Neuronal stem cell (in vitro differentiated cells): ENCODE measurements around the gene SMS.

ENCODE experiments used
- DNase-seq: peaks from one replicate; pipeline ENCODE4 v3.0.0-alpha.2; 2013; ENCODE audit warnings: low spot score
- H2AFZ ChIP-seq: one replicate; pipeline ENCODE4 v1.6.1; 2013; ENCODE audit warnings: mild to moderate bottlenecking, low read length, inconsistent platforms
- H2AK5ac ChIP-seq: 2 replicates; pipeline ENCODE4 v1.6.1; 2013; ENCODE audit warnings: low read depth, mild to moderate bottlenecking, inconsistent platforms, low read length, moderate library complexity, mixed read lengths
- H2BK120ac ChIP-seq: 2 replicates; pipeline ENCODE4 v1.6.1; 2013; ENCODE audit warnings: low read depth, mild to moderate bottlenecking, inconsistent platforms, low read length, moderate library complexity, mixed read lengths
- H2BK12ac ChIP-seq: one replicate; pipeline ENCODE4 v1.6.1; 2013; ENCODE audit warnings: low read length, inconsistent platforms
- H2BK15ac ChIP-seq: 2 replicates; pipeline ENCODE4 v1.6.1; 2013; ENCODE audit warnings: mild to moderate bottlenecking, low read length, inconsistent platforms, mixed read lengths
- H2BK5ac ChIP-seq: one replicate; pipeline ENCODE4 v1.6.1; 2013; ENCODE audit warnings: inconsistent platforms, mild to moderate bottlenecking, low read length, moderate library complexity
- H3K14ac ChIP-seq: one replicate; pipeline ENCODE4 v1.6.1; 2013; ENCODE audit warnings: low read length, inconsistent platforms
- H3K18ac ChIP-seq: 2 replicates; pipeline ENCODE4 v1.6.1; 2013; ENCODE audit warnings: low read length, inconsistent platforms
- H3K23ac ChIP-seq: 2 replicates; pipeline ENCODE4 v1.6.1; 2013; ENCODE audit warnings: low read depth, mild to moderate bottlenecking, mixed read lengths, low read length, inconsistent platforms; ENCODE audit not compliant: poor library complexity
- H3K27ac ChIP-seq: replicated peaks from 3 replicates; pipeline ENCODE4 v1.5.1; 2013; ENCODE audit warnings: low read length, inconsistent platforms
- H3K27me3 ChIP-seq, 3 experiments: 2 replicates each; pipeline ENCODE4 v1.6.1; 2013; ENCODE audit warnings: low read length in 3 of 3, mild to moderate bottlenecking in 2 of 3, inconsistent platforms in 1 of 3, low read depth in 1 of 3, mixed read lengths in 1 of 3, moderate library complexity in 1 of 3; ENCODE audit not compliant: control insufficient read depth in 3 of 3, insufficient read depth in 3 of 3
- H3K36me3 ChIP-seq, 2 donors: replicated peaks in 1 of 2; 2 replicates each; pipeline ENCODE4 v1.6.1; 2013; ENCODE audit warnings: low read length in 2 of 2; ENCODE audit not compliant: control insufficient read depth in 2 of 2, insufficient read depth in 2 of 2
- H3K4ac ChIP-seq: 2 replicates; pipeline ENCODE4 v1.6.1; 2013; ENCODE audit warnings: inconsistent platforms, mild to moderate bottlenecking, low read length, moderate library complexity
- H3K4me1 ChIP-seq, 2 donors: 1 replicate in 1 of 2; 2 replicates in 1 of 2; pipeline ENCODE4 v1.6.1; 2013; ENCODE audit warnings: low read length in 2 of 2, low read depth in 1 of 2; ENCODE audit not compliant: control insufficient read depth in 2 of 2, insufficient read depth in 1 of 2
- H3K4me2 ChIP-seq: one replicate; pipeline ENCODE4 v1.6.1; 2013; ENCODE audit warnings: mild to moderate bottlenecking, low read length, inconsistent platforms; ENCODE audit not compliant: insufficient read depth, poor library complexity, severe bottlenecking
- H3K4me3 ChIP-seq, 2 donors: 2 replicates each; pipeline ENCODE4 v1.5.1; 2013; ENCODE audit warnings: low read length in 2 of 2, mild to moderate bottlenecking in 2 of 2, inconsistent platforms in 1 of 2, moderate library complexity in 1 of 2
- H3K79me1 ChIP-seq: one replicate; pipeline ENCODE4 v1.6.1; 2013; ENCODE audit warnings: low read depth, mild to moderate bottlenecking, inconsistent platforms, low read length, moderate library complexity
- H3K9ac ChIP-seq: one replicate; pipeline ENCODE4 v1.6.1; 2013; ENCODE audit warnings: mild to moderate bottlenecking, low read depth, low read length, inconsistent platforms; ENCODE audit not compliant: poor library complexity
- H3K9me3 ChIP-seq, 2 donors: replicated peaks in 1 of 2; 2 replicates each; pipeline versions ENCODE3 to v1.6.1; 2013; ENCODE audit warnings: low read length in 2 of 2, mild to moderate bottlenecking in 2 of 2, inconsistent platforms in 1 of 2, low read depth in 1 of 2, mixed read lengths in 1 of 2, moderate library complexity in 1 of 2; ENCODE audit not compliant: control insufficient read depth in 2 of 2, insufficient read depth in 1 of 2
- H4K8ac ChIP-seq: one replicate; pipeline ENCODE4 v1.6.1; 2013; ENCODE audit warnings: low read depth, mild to moderate bottlenecking, inconsistent platforms, low read length, moderate library complexity
- H4K91ac ChIP-seq: one replicate; pipeline ENCODE4 v1.6.1; 2013; ENCODE audit warnings: low read length, low read depth, mild to moderate bottlenecking, inconsistent platforms; ENCODE audit not compliant: poor library complexity
- WGBS, 2 donors: extraction: QIAGEN DNeasy Blood & Tissue Kit; methylation state at CpG; one replicate each; pipeline ENCODE4 v1.1.7; 2013; ENCODE audit warnings: missing lambda C conversion rate in 2 of 2, mixed read lengths in 1 of 2; ENCODE audit not compliant: insufficient read length in 2 of 2, insufficient replicate concordance in 1 of 2; ENCODE audit errors: extremely low coverage in 2 of 2; 5-methylcytosine and 5-hydroxymethylcytosine counted together

SMS gene

DNA sequence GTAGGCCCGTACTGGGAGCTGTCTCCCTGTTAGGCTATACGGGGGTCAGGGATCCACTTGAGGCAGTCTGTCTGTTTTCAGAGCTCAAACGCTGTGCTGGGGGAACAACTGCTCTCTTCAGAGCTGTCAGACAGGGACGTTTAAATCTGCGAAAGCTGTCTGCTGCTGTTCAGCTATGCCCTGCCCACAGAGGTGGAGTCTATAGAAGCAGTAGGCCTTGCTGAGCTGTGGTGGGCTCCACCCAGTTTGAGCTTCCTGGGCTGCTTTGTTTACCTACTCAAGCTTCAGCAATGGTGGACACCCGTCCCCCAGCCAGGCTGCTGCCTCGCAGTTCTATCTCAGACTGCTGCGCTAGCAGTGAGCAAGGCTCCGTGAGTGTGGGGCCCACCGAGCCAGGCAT, 64.4 kb downstream of the SMS start:
- Histone ChIP-seq H3K9ac (no peak overlapping the region), H3K27ac (no peak overlapping the region), H2BK12ac (no peak overlapping the region), H2BK120ac (no peak overlapping the region), H3K79me1 (no peaks in the 10 kb centered on the region), H3K14ac (no peak overlapping the region), H3K4me3 (no peak overlapping the region), H3K4ac (no peak overlapping the region), H2BK5ac (no peak overlapping the region), H3K27me3 (no peaks in the 10 kb centered on the region), H2BK15ac (no peak overlapping the region), H3K9me3 (no peaks in the 10 kb centered on the region), H4K91ac (no peak overlapping the region), H4K8ac (no peak overlapping the region), H3K4me1 (no peaks in the 10 kb centered on the region), H3K4me2 (no peak overlapping the region), H2AFZ (no peak overlapping the region), H3K36me3 (peaks cover 0 to 20% of the 10 kb centered on the region in 2 donors), H2AK5ac (no peak overlapping the region), H3K18ac (no peak overlapping the region), H3K23ac (no peak overlapping the region)
- no CpG with 5 or more reads among the region's 10 CpGs for WGBS, 2 donors
- no peak for DNase-seq

DNA sequence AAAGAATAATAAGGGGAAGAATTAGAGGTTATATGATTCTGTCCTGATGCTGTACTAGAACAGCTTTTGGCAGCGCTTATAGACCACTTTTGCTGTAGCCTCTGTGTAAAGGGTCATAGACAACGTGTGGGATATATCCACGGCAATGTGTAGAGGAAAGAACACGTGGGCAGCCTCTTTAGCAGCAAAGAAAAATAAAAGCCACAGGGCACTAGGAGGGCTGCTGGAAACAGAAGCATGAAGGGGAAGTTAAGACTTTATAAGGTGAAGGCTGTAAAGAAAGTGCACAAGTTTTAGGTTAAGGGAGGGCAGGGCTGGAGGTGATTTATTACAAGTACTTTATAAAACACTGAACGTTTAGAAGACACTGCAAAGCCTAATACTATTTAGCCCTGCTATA, 71.5 kb downstream of the SMS start:
- Histone ChIP-seq H3K4me3 (no peak overlapping the region), H3K36me3 (peaks cover 0 to 1% of the 10 kb centered on the region in 2 donors), H3K9ac (no peak overlapping the region), H3K9me3 (no peaks in the 10 kb centered on the region), H2AFZ (no peak overlapping the region), H2BK12ac (no peak overlapping the region), H2AK5ac (no peak overlapping the region), H3K27me3 (no peaks in the 10 kb centered on the region), H2BK5ac (no peak overlapping the region), H3K14ac (no peak overlapping the region), H4K91ac (no peak overlapping the region), H3K18ac (no peak overlapping the region), H3K4ac (no peak overlapping the region), H4K8ac (no peak overlapping the region), H3K23ac (no peak overlapping the region), H3K79me1 (no peaks in the 10 kb centered on the region), H2BK120ac (no peak overlapping the region), H3K27ac (no peak overlapping the region), H2BK15ac (no peak overlapping the region), H3K4me1 (no peaks in the 10 kb centered on the region), H3K4me2 (no peak overlapping the region)
- no CpG with 5 or more reads among the region's 5 CpGs for WGBS, 2 donors
- no peak for DNase-seq

- WGBS, 2 donors, result no CpG with 5 or more reads among the region's 7 CpGs
Measured at GRCh38 chrX:22012931-22013330, 72.4 kb downstream of the SMS start.

DNA sequence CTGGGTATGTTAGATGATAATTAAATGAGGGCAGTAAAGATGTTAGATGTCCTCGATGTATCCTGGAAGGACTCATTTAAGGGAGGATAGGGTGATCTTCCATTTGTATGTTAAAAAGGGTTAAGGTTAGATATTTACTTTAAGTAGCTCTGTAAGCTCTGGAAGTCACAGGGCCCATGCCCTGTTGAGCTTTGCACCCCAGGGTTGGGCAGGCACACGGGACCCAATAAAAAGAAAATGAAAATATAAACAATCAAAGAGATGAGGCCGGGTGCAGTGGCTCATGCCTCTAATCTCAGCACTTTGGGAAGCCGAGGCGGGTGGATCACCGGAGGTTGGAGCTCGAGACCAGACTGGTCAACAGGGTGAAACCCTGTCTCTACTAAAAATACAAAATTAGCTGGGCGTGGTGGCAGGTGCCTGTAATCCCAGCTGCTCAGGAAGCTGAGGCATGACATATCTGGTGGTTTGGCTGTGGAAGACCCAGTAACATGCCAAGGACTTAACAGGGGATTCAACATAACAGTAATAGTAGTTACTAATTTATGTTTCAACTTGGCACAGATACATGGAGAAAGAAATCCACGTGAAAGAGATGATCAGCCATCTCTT, 74.7 kb downstream of the SMS start:
- no peak overlapping the region for H3K4ac ChIP-seq
- H2AK5ac ChIP-seq, result no peak overlapping the region
- no peak overlapping the region for H2AFZ ChIP-seq
- H2BK12ac ChIP-seq, result no peak overlapping the region
- DNase-seq, result no peak
- no peak overlapping the region for H2BK5ac ChIP-seq
- no peak overlapping the region for H3K18ac ChIP-seq
- no peak overlapping the region for H3K23ac ChIP-seq
- H3K4me2 ChIP-seq, result no peak overlapping the region
- H3K79me1 ChIP-seq, result no peaks in the 10 kb centered on the region
- no peaks in the 10 kb centered on the region for H3K9me3 ChIP-seq
- H3K14ac ChIP-seq, result no peak overlapping the region
- no CpG with 5 or more reads among the region's 9 CpGs for WGBS, 2 donors
- no peak overlapping the region for H3K9ac ChIP-seq
- H3K36me3 ChIP-seq, result no peaks in the 10 kb centered on the region
- H2BK120ac ChIP-seq, result no peak overlapping the region
- no peaks in the 10 kb centered on the region for H3K4me1 ChIP-seq
- H4K91ac ChIP-seq, result no peak overlapping the region
- no peak overlapping the region for H2BK15ac ChIP-seq
- no peaks in the 10 kb centered on the region for H3K27me3 ChIP-seq
- H3K4me3 ChIP-seq, result no peak overlapping the region
- no peak overlapping the region for H4K8ac ChIP-seq
- H3K27ac ChIP-seq, result no peak overlapping the region

More at GRCh38 chrX:22012931-22013330, 72.4 kb downstream of the SMS start:
- Histone ChIP-seq H3K18ac (no peak overlapping the region), H2BK5ac (no peak overlapping the region), H2AFZ (no peak overlapping the region), H3K4me1 (no peaks in the 10 kb centered on the region), H2BK15ac (no peak overlapping the region), H3K4me2 (no peak overlapping the region), H3K27me3 (no peaks in the 10 kb centered on the region), H4K8ac (no peak overlapping the region), H3K4me3 (no peak overlapping the region), H3K79me1 (no peaks in the 10 kb centered on the region), H2AK5ac (no peak overlapping the region), H3K27ac (no peak overlapping the region), H2BK12ac (no peak overlapping the region), H2BK120ac (no peak overlapping the region), H3K4ac (no peak overlapping the region), H3K23ac (no peak overlapping the region), H3K36me3 (no peaks in the 10 kb centered on the region), H3K9me3 (no peaks in the 10 kb centered on the region), H3K9ac (no peak overlapping the region), H3K14ac (no peak overlapping the region), H4K91ac (no peak overlapping the region)
- no peak for DNase-seq
